Activated B cell treated with CpG ODN at 0.5 μM for 24 hours (primary cell): ENCODE measurements around the gene PLEKHF1. TPM values are rescaled to one million over a fixed set of nuclear protein-coding genes. Genes with fewer than 3 reads are reported as not detected.

Source experiments
- ATAC-seq: fragments of 200-7000 bp; cut with Tn5 transposase; one replicate; pipeline ENCODE4 v1.10.0; 2021; ENCODE audit warnings: low read depth, mild to moderate bottlenecking, moderate library complexity
- CTCF ChIA-PET: fragments of 350-600 bp; sonication (Branson Sonifier 250); formaldehyde crosslinking; loops from one replicate; lab custom pipeline; 2021; ENCODE audit warnings: antibody characterized with exemption; lab: Charles Lee
- POLR2A ChIA-PET: fragments of 350-600 bp; sonication (Branson Sonifier 250); formaldehyde crosslinking; loops from one replicate; lab custom pipeline; 2021; ENCODE audit warnings: antibody characterized with exemption; lab: Charles Lee
- DNase-seq: peaks from one replicate; pipeline ENCODE4 v3.0.0; 2022
- H3K27ac Mint-ChIP-seq: one replicate; pipeline ENCODE4 v1.8.0; 2020; ENCODE audit warnings: mixed read lengths
- H3K27me3 Mint-ChIP-seq: one replicate; pipeline ENCODE4 v1.8.0; 2021; ENCODE audit warnings: mixed read lengths
- H3K36me3 Mint-ChIP-seq: one replicate; pipeline ENCODE4 v1.8.0; 2021; ENCODE audit warnings: low read depth, mixed read lengths
- H3K4me1 Mint-ChIP-seq: one replicate; pipeline ENCODE4 v1.8.0; 2021; ENCODE audit warnings: mixed read lengths
- H3K4me3 Mint-ChIP-seq: one replicate; pipeline ENCODE4 v1.8.0; 2020; ENCODE audit warnings: mild to moderate bottlenecking, mixed read lengths
- H3K9me3 Mint-ChIP-seq: one replicate; pipeline ENCODE4 v1.8.0; 2020; ENCODE audit warnings: mixed read lengths
- CTCF ChIP-seq: fragments of 200-600 bp; IDR thresholded peaks from one replicate; pipeline ENCODE4 v1.8.0; 2022; ENCODE audit warnings: antibody characterized with exemption, mild to moderate bottlenecking
- intact Hi-C: fragments of 100-400 bp; cut with micrococcal nuclease; formaldehyde crosslinking; loops from one replicate; pipeline ENCODE4 v1.15.1; 2024
- total RNA-seq: library from RNA; stranded (reverse); gene quantifications from 2 replicates; pipeline ENCODE4 v1.2.3, GENCODE V29; 2022

Gene PLEKHF1
- total RNA-seq, 1 donor from 2014 or later: 5.5 TPM

DNA sequence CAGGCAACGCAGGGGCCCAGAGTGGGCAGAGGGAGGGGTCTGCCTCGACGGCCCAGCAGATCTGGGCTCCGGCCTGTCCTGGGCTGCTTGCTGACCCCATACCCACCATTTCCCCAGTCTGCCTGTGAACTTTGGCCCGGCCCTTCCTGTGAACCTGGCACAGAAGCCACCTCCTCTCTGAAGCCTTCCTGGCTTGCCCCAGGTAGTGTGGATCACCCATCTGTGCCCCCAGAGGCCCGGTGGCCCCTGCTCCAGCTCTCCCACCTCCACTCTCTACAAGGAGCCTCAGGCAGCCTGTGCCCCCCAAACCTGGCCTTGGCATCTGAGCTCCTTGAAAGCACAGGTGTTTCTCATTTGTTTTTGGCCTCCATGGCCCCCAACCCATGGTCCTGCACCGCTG, 15.7 kb downstream of the PLEKHF1 start:
- DNase-seq (no peak), ATAC-seq (no peak)
- ChIA-PET CTCF (interaction anchor here (0.8 to 0.9 kb wide), 2 partner anchors 13 kb away, joined by 4 read pairs; no protein-coding TSS in a partner anchor), POLR2A (interaction anchor here (2.3 to 3.1 kb wide), 2 partner anchors 9 to 75 kb away, joined by 9 to 13 read pairs; partner anchors contain the start of gene POP4)
- intact Hi-C loops: loop anchor here (1.0 to 2.0 kb wide), 3 partner anchors 9 to 261 kb away; partner anchors contain the start of genes PLEKHF1 and URI1
- TF ChIP-seq CTCF: no peak
- Mint-ChIP-seq H3K9me3 (no peaks in the 10 kb centered on the region), H3K36me3 (peaks cover 2% of the 10 kb centered on the region), H3K27me3 (no peaks in the 10 kb centered on the region), H3K4me3 (peak overlapping the region; percentile 60), H3K4me1 (peaks cover 33% of the 10 kb centered on the region), H3K27ac (peak overlapping the region; percentile 79)

DNA sequence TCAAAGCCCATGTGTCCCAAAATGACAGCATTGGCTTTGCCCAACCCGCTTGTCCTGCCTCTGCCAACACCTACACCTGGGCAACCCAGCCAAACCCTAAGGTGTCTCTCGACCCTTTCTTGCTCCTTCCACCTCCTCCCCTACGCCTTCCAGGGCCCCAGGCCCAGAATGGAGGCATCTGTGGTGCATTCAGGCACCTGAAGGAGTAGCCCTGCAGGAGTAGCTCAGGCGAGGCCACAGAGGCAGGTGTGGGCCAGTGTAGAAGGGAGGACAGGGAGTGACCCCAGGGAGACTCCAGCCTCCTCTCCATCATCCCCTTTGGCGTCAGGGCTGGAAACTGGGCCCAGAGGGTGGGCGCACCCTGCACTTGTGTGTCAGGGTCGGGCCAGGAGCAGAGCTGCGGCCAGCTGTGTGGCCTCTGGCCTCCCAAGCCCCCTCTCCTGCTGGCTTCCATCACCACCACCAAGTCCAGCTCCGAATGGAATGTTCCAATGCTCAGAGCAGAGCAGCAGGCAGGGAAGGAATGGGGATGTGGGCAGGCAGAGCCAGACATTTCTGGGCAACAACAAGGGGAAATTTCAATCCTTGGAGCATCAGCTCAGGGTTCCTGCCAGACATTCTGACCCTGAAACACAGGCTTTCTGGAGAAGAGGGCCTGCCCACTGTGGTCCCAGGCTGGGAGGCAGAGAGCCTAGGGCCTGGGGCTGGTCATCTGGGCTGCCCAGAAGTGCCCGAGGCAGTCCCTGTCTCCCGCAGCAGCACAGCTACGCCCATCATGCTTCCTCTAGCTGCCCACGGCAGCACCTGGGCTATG, 16.4 kb downstream of the PLEKHF1 start:
- Mint-ChIP-seq H3K36me3 (no peaks in the 10 kb centered on the region), H3K27me3 (no peaks in the 10 kb centered on the region), H3K9me3 (no peaks in the 10 kb centered on the region), H3K27ac (peak overlapping the region; percentile 79), H3K4me3 (peak overlapping the region; percentile 50), H3K4me1 (peaks cover 32% of the 10 kb centered on the region)
- CTCF ChIA-PET: interaction anchor here (0.8 to 0.9 kb wide), 2 partner anchors 12 to 14 kb away, joined by 4 read pairs; no protein-coding TSS in a partner anchor
- POLR2A ChIA-PET: interaction anchor here (1.2 to 3.1 kb wide), 3 partner anchors 10 to 76 kb away, joined by 3 to 13 read pairs (median 9); partner anchors contain the start of genes PLEKHF1 and POP4
- intact Hi-C loops: loop anchor here (2.0 kb wide), 1 partner anchor 17 kb away; the partner anchor contains the start of gene PLEKHF1
- no peak for TF ChIP-seq CTCF
- no peak for DNase-seq
- no peak for ATAC-seq

DNA sequence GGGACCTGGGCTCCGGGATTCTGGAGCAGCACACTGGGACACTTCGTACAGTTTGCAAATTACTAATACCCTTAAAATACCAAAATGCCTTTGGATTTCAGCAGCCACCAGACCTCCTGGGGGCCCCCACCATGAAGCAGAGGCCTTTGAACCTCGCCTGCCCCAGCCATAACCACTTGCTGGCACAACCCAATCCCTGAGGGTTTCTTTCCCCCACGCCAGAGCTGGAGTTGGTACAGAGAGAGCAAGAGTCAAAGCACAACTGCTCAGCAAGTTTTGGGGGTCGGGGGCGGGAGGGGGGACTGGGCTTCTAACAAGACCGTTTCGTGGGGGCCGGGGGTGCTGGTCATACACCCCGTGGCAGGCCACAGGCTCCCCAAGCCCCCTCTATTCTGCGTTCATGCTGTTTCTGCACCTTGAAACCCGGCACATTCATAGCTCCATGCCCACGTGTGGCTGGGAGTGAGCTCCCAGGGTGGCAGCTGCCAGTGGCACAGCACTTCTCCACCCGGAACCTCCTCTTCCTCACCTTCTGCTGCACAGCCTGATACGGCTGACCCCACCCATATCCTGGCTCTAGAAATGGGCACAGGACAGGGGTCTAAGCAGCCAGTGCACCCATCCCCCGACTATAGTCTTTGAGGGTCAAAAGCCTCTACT, 17.1 kb downstream of the PLEKHF1 start:
- no peaks in the 10 kb centered on the region for H3K27me3 Mint-ChIP-seq
- H3K9me3 Mint-ChIP-seq: no peaks in the 10 kb centered on the region
- no peaks in the 10 kb centered on the region for H3K36me3 Mint-ChIP-seq
- H3K27ac Mint-ChIP-seq: no peak overlapping the region
- POLR2A ChIA-PET: interaction anchor here (0.6 to 3.1 kb wide), 4 partner anchors 10 to 360 kb away, joined by 3 to 13 read pairs (median 6); partner anchors contain the start of genes PLEKHF1 and POP4
- H3K4me3 Mint-ChIP-seq: no peak overlapping the region
- CTCF ChIA-PET: no interaction called here
- peaks cover 27% of the 10 kb centered on the region for H3K4me1 Mint-ChIP-seq
- no peak for DNase-seq
- TF ChIP-seq CTCF: no peak
- intact Hi-C loops: no loop called here
- no peak for ATAC-seq

DNA sequence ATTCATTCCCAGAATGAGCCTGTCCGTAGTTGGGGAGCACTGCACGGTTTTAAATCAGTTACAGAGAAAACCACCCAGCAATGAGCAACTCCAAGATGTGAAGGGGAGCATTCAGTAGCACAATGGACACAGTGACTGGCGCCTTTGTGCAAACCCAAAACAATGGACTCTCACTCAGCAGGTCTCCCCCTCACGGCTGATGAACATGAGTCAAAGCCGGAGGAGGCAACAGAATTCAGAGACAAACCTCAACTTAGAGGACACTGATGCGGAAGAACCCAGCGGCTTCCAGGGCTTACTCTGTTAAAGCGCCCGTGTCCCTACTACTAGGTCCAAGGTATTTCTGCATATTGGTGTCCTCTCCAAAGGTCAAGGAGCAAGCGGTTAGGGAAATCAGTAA, 17.7 kb downstream of the PLEKHF1 start:
- H3K27me3 Mint-ChIP-seq: no peaks in the 10 kb centered on the region
- H3K36me3 Mint-ChIP-seq: no peaks in the 10 kb centered on the region
- POLR2A ChIA-PET: interaction anchor here (0.6 to 1.2 kb wide), 2 partner anchors 18 to 360 kb away, joined by 3 read pairs; partner anchors contain the start of gene PLEKHF1
- DNase-seq (no peak), ATAC-seq (no peak)
- H3K4me3 Mint-ChIP-seq: no peak overlapping the region
- CTCF ChIA-PET: interaction anchor here (1.1 kb wide), 1 partner anchor 73 kb away, joined by 4 read pairs; no protein-coding TSS in a partner anchor
- no peak for TF ChIP-seq CTCF
- H3K9me3 Mint-ChIP-seq: no peaks in the 10 kb centered on the region
- H3K27ac Mint-ChIP-seq: no peak overlapping the region
- intact Hi-C loops: no loop called here
- peaks cover 27% of the 10 kb centered on the region for H3K4me1 Mint-ChIP-seq
